ENCODE results near the gene CUX1. TPM values are rescaled to one million over a fixed set of nuclear protein-coding genes. Genes with fewer than 3 reads are reported as not detected.

CUX1 gene
- total RNA-seq, 1 experiment from 2014 or later: 64.3 TPM

DNA sequence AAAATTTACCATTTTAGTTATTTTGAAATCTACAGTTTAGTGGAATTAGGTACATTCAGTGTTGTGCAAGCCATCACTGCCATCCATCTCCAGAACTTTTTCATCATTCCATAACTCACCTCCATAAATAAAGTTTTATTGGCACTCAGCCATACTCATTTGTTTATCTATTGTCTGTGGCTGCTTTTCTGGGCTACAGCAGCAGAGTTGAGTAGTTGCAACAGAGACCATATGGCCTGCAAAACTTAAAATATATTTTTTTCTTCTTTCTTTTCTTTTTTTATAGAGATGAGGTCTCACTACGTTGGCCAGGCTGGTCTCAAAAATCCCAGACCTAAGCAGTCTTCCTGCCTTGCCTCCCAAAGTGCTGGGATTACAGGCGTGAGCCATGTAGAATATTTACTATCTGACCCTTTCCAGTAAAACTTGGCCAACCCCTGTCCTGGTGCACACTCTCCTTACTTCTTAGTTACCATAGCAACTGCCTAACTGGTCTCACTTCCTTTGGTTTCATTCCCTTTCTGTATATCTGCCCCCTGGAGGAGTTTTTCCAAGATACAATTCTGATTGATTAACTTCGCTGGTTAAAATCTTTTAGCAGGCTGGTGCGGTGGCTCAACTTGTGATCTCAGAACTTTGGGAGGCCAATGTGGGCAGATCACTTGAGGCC lies 133.2 kb downstream of the CUX1 start (continued):
- TF ChIP-seq, protein P1, sequence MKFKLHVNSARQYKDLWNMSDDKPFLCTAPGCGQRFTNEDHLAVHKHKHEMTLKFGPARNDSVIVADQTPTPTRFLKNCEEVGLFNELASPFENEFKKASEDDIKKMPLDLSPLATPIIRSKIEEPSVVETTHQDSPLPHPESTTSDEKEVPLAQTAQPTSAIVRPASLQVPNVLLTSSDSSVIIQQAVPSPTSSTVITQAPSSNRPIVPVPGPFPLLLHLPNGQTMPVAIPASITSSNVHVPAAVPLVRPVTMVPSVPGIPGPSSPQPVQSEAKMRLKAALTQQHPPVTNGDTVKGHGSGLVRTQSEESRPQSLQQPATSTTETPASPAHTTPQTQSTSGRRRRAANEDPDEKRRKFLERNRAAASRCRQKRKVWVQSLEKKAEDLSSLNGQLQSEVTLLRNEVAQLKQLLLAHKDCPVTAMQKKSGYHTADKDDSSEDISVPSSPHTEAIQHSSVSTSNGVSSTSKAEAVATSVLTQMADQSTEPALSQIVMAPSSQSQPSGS (CRISPR knock-in tag; IDR thresholded peaks at IDR 0.05; ENCODE audit: borderline replicate concordance, low read depth): no peak
- TF ChIP-seq, protein P2, sequence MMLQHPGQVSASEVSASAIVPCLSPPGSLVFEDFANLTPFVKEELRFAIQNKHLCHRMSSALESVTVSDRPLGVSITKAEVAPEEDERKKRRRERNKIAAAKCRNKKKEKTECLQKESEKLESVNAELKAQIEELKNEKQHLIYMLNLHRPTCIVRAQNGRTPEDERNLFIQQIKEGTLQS (CRISPR knock-in tag; conservative IDR thresholded peaks at IDR 0.05): no peak
- TF ChIP-seq SMAD4 (CRISPR knock-in tag; IDR thresholded peaks at IDR 0.05): no peak
- TF ChIP-seq EMX1 (CRISPR knock-in tag; IDR thresholded peaks at IDR 0.05): no peak
- TF ChIP-seq PRRX2 (CRISPR knock-in tag; IDR thresholded peaks at IDR 0.05): no peak
- TF ChIP-seq, protein P3, sequence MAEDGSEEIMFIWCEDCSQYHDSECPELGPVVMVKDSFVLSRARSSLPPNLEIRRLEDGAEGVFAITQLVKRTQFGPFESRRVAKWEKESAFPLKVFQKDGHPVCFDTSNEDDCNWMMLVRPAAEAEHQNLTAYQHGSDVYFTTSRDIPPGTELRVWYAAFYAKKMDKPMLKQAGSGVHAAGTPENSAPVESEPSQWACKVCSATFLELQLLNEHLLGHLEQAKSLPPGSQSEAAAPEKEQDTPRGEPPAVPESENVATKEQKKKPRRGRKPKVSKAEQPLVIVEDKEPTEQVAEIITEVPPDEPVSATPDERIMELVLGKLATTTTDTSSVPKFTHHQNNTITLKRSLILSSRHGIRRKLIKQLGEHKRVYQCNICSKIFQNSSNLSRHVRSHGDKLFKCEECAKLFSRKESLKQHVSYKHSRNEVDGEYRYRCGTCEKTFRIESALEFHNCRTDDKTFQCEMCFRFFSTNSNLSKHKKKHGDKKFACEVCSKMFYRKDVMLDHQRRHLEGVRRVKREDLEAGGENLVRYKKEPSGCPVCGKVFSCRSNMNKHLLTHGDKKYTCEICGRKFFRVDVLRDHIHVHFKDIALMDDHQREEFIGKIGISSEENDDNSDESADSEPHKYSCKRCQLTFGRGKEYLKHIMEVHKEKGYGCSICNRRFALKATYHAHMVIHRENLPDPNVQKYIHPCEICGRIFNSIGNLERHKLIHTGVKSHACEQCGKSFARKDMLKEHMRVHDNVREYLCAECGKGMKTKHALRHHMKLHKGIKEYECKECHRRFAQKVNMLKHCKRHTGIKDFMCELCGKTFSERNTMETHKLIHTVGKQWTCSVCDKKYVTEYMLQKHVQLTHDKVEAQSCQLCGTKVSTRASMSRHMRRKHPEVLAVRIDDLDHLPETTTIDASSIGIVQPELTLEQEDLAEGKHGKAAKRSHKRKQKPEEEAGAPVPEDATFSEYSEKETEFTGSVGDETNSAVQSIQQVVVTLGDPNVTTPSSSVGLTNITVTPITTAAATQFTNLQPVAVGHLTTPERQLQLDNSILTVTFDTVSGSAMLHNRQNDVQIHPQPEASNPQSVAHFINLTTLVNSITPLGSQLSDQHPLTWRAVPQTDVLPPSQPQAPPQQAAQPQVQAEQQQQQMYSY (CRISPR knock-in tag; IDR thresholded peaks at IDR 0.05): no peak

DNA sequence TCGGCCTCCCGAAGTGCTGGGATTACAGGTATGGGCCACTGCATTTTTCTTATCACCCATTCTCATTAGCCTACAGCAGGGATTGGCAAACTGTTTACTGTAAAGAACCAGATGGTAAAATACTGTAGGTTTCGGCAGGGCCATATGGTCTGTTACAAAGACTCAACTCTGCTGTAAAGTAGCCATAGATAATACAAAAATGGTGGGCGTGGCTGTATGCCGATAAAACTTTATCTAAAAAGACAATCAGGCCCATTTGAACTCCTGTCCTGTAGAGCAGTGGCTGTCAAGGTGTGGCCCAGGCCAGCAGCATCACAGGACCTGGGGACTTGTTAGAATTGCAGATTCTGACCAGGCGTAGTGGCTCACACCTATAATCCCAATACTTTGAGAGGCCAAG lies 134.3 kb downstream of the CUX1 start:
- no peak for ATAC-seq
- DNase-seq (ENCODE audit: low spot score): no peak
- TF ChIP-seq, protein P1 (CRISPR knock-in tag; IDR thresholded peaks at IDR 0.05; ENCODE audit: borderline replicate concordance, low read depth): no peak
- TF ChIP-seq NFE2L1 (CRISPR knock-in tag; IDR thresholded peaks at IDR 0.05) (no peak), IRF2 (CRISPR knock-in tag; IDR thresholded peaks at IDR 0.05; ENCODE audit: borderline replicate concordance, low read depth) (no peak), ZNF423 (CRISPR knock-in tag; IDR thresholded peaks at IDR 0.05) (no peak), ZNF317 (CRISPR knock-in tag; IDR thresholded peaks at IDR 0.05; ENCODE audit: borderline replicate concordance, low read depth) (no peak), ZBTB21 (CRISPR knock-in tag; IDR thresholded peaks at IDR 0.05; ENCODE audit: borderline replicate concordance) (no peak), GRHL2 (CRISPR knock-in tag; IDR thresholded peaks at IDR 0.05; ENCODE audit: insufficient replicate concordance, severe bottlenecking) (no peak), ZNF671 (CRISPR knock-in tag; IDR thresholded peaks at IDR 0.05) (no peak)
- TF ChIP-seq, protein P2 (CRISPR knock-in tag; conservative IDR thresholded peaks at IDR 0.05): no peak
- TF ChIP-seq, protein P4, sequence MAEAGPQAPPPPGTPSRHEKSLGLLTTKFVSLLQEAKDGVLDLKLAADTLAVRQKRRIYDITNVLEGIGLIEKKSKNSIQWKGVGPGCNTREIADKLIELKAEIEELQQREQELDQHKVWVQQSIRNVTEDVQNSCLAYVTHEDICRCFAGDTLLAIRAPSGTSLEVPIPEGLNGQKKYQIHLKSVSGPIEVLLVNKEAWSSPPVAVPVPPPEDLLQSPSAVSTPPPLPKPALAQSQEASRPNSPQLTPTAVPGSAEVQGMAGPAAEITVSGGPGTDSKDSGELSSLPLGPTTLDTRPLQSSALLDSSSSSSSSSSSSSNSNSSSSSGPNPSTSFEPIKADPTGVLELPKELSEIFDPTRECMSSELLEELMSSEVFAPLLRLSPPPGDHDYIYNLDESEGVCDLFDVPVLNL (CRISPR knock-in tag; IDR thresholded peaks at IDR 0.05; ENCODE audit: borderline replicate concordance, low read depth): no peak
- TF ChIP-seq, protein P5, sequence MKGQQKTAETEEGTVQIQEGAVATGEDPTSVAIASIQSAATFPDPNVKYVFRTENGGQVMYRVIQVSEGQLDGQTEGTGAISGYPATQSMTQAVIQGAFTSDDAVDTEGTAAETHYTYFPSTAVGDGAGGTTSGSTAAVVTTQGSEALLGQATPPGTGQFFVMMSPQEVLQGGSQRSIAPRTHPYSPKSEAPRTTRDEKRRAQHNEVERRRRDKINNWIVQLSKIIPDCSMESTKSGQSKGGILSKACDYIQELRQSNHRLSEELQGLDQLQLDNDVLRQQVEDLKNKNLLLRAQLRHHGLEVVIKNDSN (CRISPR knock-in tag; IDR thresholded peaks at IDR 0.05): no peak
- TF ChIP-seq, protein P6, sequence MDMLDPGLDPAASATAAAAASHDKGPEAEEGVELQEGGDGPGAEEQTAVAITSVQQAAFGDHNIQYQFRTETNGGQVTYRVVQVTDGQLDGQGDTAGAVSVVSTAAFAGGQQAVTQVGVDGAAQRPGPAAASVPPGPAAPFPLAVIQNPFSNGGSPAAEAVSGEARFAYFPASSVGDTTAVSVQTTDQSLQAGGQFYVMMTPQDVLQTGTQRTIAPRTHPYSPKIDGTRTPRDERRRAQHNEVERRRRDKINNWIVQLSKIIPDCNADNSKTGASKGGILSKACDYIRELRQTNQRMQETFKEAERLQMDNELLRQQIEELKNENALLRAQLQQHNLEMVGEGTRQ (CRISPR knock-in tag; IDR thresholded peaks at IDR 0.05): no peak
- H3K4me3 Mint-ChIP-seq: no peak overlapping the region
- 0 out of 2 replicates have a peak, but pooled peaks cover 4% of the 10 kb centered on the region for H3K36me3 Mint-ChIP-seq
- no peak overlapping the region for H3K27ac Mint-ChIP-seq
- ChIA-PET CTCF (no interaction called here), POLR2A (no interaction called here)
- H3K9me3 Mint-ChIP-seq: no peaks in the 10 kb centered on the region
- H3K27me3 Mint-ChIP-seq (ENCODE audit: low read depth): no peaks in the 10 kb centered on the region
- peaks cover 57% of the 10 kb centered on the region for H3K4me1 Mint-ChIP-seq
